DMS53 (cell line): ENCODE data around the gene C2.
"Not testable (repeated sequence)": the region's sequence is repeated elsewhere in the genome, so short reads cannot be mapped to it uniquely, and the experiment has no call there.

Source experiments
- DNase-seq: peaks from one replicate; lab custom pipeline; 2025; lab: John Stamatoyannopoulos, UW

The C2 gene

GRCh38 chr6:31978831-31979230 lies 51.3 kb downstream of the C2 start:
- DNase-seq: no peak

DNA sequence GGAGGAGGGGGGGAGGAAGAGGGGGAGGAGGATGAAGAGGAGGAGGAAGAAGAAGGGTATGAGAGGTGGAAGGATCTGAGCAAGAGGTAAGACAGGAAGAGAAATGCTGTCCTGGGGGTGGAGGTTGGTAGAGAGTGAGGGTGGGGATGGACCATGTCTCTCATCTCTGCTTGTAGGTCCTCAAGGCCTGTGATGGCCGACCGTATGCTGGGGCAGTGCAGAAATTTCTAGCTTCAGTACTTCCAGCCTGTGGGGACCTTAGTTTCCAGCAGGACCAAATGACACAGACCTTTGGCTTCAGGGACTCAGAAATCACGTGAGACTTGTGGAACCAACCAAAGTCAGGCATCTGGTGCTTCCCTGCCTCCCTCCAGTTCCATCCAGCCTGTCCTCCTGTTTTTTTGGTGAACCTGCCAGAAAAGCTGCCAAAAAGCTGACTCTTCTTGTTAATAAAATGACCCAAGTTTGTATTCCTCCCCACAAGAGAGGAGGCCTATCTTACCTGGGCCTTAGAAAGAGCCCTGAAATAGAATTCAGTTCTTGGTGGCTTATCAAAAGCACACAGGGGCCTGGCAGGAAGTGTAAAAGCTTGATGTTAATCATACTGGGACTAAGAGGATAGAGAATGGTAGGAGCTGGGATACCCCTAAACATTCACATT lies 51.9 kb downstream of the C2 start:
- no peak for DNase-seq

DNA sequence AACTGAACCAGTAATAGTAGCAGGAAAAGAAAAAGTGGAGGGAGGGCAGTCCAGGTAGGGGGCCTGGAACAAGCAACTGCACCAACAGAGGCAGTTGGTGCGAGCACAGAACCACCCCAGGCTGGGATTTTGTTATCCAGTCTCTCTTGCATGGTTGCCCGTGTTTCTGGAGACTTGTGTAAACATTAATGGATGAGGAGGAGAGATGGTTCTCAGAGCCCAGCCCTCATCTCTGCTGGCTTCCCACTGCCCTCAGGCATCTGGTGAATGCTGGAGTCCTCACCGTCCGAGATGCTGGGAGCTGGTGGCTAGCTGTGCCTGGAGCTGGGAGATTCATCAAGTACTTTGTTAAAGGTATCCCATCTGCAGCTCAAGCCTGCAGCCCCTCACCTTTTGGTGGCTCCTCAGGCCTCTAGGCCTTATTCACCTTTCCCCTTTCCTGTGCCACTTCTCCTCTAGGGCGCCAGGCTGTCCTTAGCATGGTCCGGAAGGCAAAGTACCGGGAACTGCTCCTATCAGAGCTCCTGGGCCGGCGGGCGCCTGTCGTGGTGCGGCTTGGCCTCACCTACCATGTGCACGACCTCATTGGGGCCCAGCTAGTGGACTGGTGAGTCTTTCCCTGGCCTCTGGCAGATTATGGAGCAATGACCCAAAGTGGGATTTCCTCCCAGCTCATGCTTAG lies 52.8 kb downstream of the C2 start:
- DNase-seq: not testable (repeated sequence)

- DNase-seq: not testable (repeated sequence)
These were observed 53.5 kb downstream of the C2 start for GRCh38 chr6:31980998-31981397.

GRCh38 chr6:31981744-31982143 lies 54.2 kb downstream of the C2 start, which contains the start of gene C4A:
TSS of gene C4A (plus strand) at chr6:31982057. CDS start at chr6:31982108, 51 bp downstream.
- DNase-seq: not testable (repeated sequence)

DNA sequence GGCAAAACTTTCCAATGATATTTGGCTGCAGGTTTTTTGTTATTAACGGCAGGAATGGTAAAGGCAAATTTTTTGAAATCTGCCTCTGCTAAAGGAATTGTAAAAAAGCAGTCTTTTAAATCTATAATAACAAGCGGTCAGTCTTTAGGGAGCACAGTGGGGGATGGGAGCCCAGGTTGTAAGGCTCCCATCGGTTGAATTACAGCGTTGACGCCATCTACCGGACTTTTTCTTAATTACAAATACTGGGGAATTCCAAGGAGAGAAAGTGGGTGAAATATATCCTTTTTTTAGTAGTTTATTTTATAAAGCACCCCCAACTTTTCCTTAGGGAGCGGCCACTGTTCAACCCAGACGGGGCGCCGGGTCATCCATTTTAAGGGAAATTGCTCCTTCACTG lies 61.8 kb downstream of the C2 start:
- not testable (repeated sequence) for DNase-seq

- DNase-seq: not testable (repeated sequence)
These were observed 66.9 kb downstream of the C2 start for GRCh38 chr6:31994421-31994820.
